ENCODE data around the gene GRIK2. TPM values are rescaled to one million over a fixed set of nuclear protein-coding genes. Genes with fewer than 3 reads are reported as not detected.

Gene GRIK2
- total RNA-seq, 1 donor from 2014 or later, result 2.8 TPM

DNA sequence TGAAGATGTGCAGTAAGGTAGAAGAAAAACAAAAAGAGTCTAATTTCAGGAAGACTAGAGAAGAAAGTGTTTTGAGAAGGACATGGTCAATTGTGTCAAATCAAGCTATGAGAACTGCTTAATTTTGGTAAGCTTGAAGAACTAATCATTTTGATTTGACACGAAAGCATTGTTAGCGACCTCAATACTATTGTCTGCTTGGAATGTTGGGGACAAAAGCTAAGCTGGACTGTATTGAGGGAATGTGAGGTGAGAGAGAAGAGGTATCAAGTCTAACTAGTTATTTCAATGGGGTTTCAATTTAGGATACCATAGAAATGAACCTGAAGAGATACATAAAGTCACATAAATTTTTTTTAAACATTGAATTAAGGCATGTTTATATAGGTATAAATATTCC lies 309.8 kb downstream of the GRIK2 start:
- Mint-ChIP-seq H3K9me3 (ENCODE audit: unreplicated experiment) (no peaks in the 10 kb centered on the region), H3K4me3 (ENCODE audit: unreplicated experiment) (no peak overlapping the region), H3K27ac (ENCODE audit: unreplicated experiment) (no peak overlapping the region), H3K4me1 (ENCODE audit: unreplicated experiment) (peaks cover 4% of the 10 kb centered on the region), H3K27me3 (ENCODE audit: unreplicated experiment) (no peaks in the 10 kb centered on the region), H3K36me3 (ENCODE audit: low read depth, unreplicated experiment) (no peaks in the 10 kb centered on the region)
- TF ChIP-seq, protein P1, sequence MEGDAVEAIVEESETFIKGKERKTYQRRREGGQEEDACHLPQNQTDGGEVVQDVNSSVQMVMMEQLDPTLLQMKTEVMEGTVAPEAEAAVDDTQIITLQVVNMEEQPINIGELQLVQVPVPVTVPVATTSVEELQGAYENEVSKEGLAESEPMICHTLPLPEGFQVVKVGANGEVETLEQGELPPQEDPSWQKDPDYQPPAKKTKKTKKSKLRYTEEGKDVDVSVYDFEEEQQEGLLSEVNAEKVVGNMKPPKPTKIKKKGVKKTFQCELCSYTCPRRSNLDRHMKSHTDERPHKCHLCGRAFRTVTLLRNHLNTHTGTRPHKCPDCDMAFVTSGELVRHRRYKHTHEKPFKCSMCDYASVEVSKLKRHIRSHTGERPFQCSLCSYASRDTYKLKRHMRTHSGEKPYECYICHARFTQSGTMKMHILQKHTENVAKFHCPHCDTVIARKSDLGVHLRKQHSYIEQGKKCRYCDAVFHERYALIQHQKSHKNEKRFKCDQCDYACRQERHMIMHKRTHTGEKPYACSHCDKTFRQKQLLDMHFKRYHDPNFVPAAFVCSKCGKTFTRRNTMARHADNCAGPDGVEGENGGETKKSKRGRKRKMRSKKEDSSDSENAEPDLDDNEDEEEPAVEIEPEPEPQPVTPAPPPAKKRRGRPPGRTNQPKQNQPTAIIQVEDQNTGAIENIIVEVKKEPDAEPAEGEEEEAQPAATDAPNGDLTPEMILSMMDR (IDR thresholded peaks at IDR 0.05; ENCODE audit: unreplicated experiment), result no peak
- no peak for DNase-seq (ENCODE audit: low spot score)

DNA sequence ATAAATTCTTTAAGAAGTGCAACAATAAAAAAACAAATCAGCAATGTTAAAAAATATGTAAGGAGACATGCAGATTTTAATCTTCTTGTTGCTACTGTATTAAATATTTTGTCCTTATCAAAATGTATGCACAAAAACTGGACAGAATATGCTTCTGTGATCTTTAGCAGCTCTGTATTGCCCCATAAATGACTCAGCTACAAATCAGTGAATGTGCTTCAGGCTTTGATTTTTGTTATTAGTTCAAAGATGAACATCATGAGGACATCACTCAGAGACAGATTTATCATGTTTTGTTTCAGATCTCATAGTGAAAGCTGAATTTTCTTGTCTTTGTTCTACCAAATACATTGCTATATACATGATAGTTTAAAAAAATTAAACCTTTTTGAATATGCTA lies 312.4 kb downstream of the GRIK2 start:
- Mint-ChIP-seq H3K4me1 (ENCODE audit: unreplicated experiment) (peaks cover under 1% of the 10 kb centered on the region), H3K27ac (ENCODE audit: unreplicated experiment) (no peak overlapping the region), H3K27me3 (ENCODE audit: unreplicated experiment) (no peaks in the 10 kb centered on the region), H3K36me3 (ENCODE audit: low read depth, unreplicated experiment) (no peaks in the 10 kb centered on the region), H3K9me3 (ENCODE audit: unreplicated experiment) (no peaks in the 10 kb centered on the region), H3K4me3 (ENCODE audit: unreplicated experiment) (no peak overlapping the region)
- TF ChIP-seq, protein P1 (IDR thresholded peaks at IDR 0.05; ENCODE audit: unreplicated experiment), result no peak
- no peak for DNase-seq (ENCODE audit: low spot score)

DNA sequence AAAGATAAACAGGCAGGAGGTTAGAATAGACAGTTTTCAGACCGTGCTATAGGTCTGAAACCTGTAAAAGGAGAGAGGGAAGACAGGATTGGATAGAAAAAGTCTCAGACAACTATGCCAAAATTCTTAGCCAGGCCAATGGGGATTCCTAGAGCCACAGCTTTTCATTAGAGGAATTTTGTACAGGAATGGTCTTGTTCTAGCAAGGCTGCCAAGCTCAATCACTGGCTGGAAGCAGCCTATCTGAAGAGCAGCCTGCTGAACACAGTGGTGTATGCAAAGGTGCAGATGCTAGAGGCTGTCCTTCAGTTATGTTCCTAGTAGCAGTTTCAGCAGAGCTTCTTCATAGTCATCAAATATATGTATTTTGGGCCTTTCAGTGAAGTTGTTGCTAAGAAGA lies 313.1 kb downstream of the GRIK2 start:
- H3K4me3 Mint-ChIP-seq (ENCODE audit: unreplicated experiment), result no peak overlapping the region
- H3K36me3 Mint-ChIP-seq (ENCODE audit: low read depth, unreplicated experiment), result no peaks in the 10 kb centered on the region
- DNase-seq (ENCODE audit: low spot score), result no peak
- H3K4me1 Mint-ChIP-seq (ENCODE audit: unreplicated experiment), result no peaks in the 10 kb centered on the region
- no peaks in the 10 kb centered on the region for H3K27me3 Mint-ChIP-seq (ENCODE audit: unreplicated experiment)
- TF ChIP-seq, protein P1 (IDR thresholded peaks at IDR 0.05; ENCODE audit: unreplicated experiment), result no peak
- no peaks in the 10 kb centered on the region for H3K9me3 Mint-ChIP-seq (ENCODE audit: unreplicated experiment)
- no peak overlapping the region for H3K27ac Mint-ChIP-seq (ENCODE audit: unreplicated experiment)

DNA sequence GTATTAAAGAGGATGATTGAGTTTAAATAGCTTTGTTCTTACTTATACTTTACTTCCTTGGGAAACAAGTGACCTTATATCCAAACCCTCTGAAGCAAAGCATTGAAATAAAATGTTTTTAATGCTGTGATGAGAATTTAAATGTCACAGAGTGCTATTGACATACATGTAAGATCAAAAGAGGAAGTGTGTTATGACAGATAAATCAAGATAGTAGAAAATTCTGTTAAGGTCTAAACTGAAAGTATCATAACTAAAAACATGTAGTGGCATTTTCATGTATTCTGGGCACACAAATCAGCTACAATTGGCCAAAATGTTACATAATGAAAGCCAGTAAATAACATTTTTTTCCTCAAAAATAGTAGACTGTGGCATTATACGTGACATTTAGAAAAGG lies 318.0 kb downstream of the GRIK2 start:
- no peak for DNase-seq (ENCODE audit: low spot score)
- Mint-ChIP-seq H3K9me3 (ENCODE audit: unreplicated experiment) (no peaks in the 10 kb centered on the region), H3K4me3 (ENCODE audit: unreplicated experiment) (no peak overlapping the region), H3K36me3 (ENCODE audit: low read depth, unreplicated experiment) (no peaks in the 10 kb centered on the region), H3K27me3 (ENCODE audit: unreplicated experiment) (no peaks in the 10 kb centered on the region), H3K27ac (ENCODE audit: unreplicated experiment) (no peak overlapping the region), H3K4me1 (ENCODE audit: unreplicated experiment) (peaks cover 9% of the 10 kb centered on the region)
- TF ChIP-seq, protein P1 (IDR thresholded peaks at IDR 0.05; ENCODE audit: unreplicated experiment), result no peak

DNA sequence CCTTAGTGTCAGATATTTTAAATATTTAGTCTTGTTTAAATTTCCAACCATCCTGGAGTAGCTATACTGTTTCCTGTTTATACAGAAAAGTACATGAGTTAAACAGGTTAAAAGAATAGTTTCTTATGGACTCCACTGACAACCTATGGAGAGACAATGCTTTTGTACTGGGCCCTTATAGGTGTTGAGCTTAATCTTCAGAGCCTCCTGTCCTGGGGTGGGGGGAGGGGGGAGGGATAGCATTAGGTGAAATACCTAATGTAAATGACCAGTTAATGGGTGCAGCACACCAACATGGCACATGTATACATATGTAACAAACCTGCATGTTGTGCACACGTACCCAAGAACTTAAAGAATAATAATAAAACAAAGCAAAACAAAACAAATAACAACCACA lies 322.9 kb downstream of the GRIK2 start:
- no peak overlapping the region for H3K27ac Mint-ChIP-seq (ENCODE audit: unreplicated experiment)
- H3K4me3 Mint-ChIP-seq (ENCODE audit: unreplicated experiment), result no peak overlapping the region
- H3K4me1 Mint-ChIP-seq (ENCODE audit: unreplicated experiment), result peaks cover 14% of the 10 kb centered on the region
- H3K27me3 Mint-ChIP-seq (ENCODE audit: unreplicated experiment), result no peaks in the 10 kb centered on the region
- H3K36me3 Mint-ChIP-seq (ENCODE audit: low read depth, unreplicated experiment), result no peaks in the 10 kb centered on the region
- DNase-seq (ENCODE audit: low spot score), result no peak
- TF ChIP-seq, protein P1 (IDR thresholded peaks at IDR 0.05; ENCODE audit: unreplicated experiment), result no peak
- H3K9me3 Mint-ChIP-seq (ENCODE audit: unreplicated experiment), result no peaks in the 10 kb centered on the region

Data from endothelial cell (in vitro differentiated cells).